Measurements from ENCODE around the gene SRPRB.

DNA sequence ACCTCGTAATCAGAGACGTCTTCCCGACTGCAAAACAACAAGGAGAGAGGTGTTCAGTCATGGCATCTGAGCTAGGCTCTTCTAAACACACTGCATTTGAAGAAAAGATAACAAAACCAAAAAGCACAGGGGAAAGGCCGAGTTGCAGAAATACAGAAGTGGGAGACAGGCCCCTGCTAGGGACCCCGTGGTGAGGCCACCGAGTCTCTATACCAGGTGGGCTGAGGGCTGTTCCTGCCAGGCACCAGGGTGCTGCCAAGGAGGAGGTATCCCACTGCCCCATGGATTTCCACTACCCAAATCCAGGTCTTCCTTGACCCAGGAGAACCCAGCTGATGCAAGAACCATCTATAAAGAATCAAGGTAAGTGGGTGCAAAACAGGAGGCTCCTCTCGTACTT, 59.0 kb downstream of the SRPRB start:
- TF ChIP-seq CTCF (IDR thresholded peaks at IDR 0.05): no peak
- no peak for TF ChIP-seq POLR2A (IDR thresholded peaks at IDR 0.05)
- no peak for TF ChIP-seq POLR2AphosphoS5 (IDR thresholded peaks at IDR 0.05; ENCODE audit: insufficient read depth in 1 of 2, low read depth in 1 of 2)
